GM21447 (cell line): ENCODE data around the gene TRIO.

Source experiments
- ATAC-seq: cut with Tn5 transposase; IDR thresholded peaks from one replicate; pipeline ENCODE4 v1.9.1; 2021; ENCODE audit not compliant: unreplicated experiment

TRIO gene

GRCh38 chr5:14204785-14205321, 61.7 kb downstream of the TRIO start:
- peak; percentile 20 for ATAC-seq

GRCh38 chr5:14206028-14206725, 63.0 kb downstream of the TRIO start:
- ATAC-seq = no peak

DNA sequence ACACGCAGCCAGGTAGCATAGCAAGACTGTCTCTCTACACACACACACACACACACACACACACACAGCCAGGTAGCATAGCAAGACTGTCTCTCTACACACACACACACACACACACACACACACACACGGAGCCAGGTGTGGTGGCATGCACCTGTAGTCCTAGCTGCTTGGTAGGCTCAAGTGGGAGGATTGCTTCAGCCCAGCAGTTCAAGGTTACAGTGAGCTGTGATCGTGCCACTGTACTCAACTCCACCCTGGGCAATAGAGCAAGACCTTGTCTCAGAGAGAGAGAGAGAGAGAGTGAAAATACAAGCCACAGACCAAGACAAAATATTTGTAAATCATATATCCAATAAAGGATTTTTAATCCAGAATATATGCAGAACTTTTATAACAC, 64.3 kb downstream of the TRIO start:
- ATAC-seq = peak; percentile 22

DNA sequence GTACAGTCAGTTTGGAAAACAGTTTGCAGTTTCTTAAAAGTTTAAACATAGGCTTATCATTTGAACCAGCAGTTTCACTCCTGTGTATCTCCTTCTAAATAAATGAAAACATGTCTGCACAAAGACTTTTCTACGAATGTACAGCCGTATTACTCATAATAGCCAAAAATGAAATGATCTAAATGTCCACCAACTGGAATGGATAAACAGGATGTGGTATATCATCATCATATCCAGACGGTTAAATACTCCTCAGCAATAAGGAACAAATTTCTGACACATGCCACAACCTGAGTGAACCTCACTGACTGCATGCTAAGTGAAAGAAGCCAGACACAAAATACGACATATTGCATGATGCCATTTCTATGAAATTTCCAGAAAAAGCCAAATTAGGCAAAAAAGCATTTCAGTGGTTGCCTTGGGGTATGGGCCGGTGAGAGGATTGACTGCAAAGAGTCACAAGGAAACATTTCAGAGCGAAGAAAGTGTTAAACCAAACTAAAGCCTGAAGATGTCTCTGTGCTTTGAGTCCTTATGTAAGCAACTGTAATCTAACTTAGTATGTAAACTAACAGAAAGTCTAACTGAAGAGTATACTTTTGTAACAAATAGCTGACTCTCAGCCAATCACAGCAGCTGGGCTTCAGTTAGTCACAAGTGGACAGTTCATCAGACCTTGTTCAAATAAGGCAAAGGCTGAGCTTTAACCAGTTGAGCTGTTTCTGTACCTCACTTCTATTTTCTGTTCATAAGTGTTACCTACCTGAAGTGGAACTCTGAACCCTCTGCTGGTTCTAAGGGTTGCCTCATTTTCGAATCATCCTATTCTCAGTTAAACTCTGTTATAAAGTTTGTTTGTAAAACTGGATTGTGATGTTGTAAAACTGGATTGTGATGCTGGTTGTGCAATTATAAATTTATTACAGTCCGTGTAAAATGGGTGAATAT, 65.2 kb downstream of the TRIO start:
- ATAC-seq = peak; percentile 45

DNA sequence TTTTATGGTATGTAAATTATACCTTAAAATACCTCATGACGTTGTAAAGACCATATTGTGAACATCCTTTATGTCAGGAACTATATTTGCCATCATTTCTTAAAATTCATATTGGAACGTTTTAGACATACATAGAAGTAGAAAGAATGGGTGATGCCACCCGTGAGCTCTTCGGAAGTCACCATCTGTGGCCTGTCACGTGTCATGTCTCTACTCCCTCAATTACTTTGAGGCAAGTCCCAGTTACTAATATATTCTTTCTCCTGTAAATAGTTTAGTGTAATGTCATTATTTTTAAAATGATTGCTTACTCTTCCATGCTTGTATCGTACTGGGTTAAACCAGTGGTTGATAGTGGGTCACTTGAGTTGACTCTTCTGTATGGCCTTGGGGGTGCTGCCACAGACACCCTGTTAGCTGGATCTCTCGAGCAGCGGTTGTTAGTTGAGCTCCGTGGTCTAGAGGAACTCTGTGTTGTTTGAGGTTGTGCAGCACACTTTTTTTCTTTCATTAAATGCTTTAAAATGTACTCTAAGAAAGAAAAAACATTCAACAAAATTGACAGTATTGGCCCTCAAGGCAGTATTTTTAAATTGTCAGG, 66.2 kb downstream of the TRIO start:
- no peak for ATAC-seq

GRCh38 chr5:14209836-14210235, 66.7 kb downstream of the TRIO start:
- ATAC-seq = no peak

- no peak for ATAC-seq
These were observed 67.6 kb downstream of the TRIO start for GRCh38 chr5:14210729-14211128.

GRCh38 chr5:14211818-14212803, 69.0 kb downstream of the TRIO start:
- peak; percentile 35 for ATAC-seq

DNA sequence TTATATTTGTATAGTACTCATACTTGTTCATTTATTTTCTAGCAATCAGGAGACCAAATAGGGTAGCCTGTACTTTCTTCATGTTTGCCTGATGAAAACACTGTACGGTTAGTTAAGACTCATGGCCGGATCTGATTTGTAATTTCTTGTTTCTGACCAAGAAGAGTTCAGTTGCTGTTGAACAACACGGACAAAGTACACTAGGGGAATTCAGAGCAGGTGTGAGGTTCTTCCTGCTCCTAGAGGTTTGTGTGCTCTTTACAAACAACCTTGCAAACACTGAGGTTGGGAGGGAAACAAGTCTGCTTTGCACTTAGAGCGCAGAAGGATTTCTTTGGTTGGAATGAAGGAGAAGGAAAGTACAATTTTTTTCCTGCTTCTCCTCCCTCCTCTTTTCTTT, 69.7 kb downstream of the TRIO start:
- ATAC-seq = peak; percentile 36

DNA sequence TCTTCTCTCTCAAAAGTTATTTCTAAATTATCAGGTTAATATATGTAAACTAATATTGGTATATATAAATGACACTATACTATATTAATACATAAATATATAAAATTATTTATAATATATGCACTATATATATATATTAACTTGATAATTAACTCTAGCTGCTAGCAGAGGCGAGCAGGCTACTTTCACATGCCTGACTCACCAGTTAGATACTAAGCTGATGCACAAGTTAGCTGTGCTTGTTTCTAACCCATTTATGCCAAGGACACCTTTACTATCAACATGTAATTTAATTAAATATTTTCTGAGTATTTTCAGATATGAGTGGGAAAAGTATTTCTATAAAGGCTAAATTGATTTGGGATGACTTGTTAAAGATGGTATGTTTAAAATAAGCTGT, 70.1 kb downstream of the TRIO start:
- ATAC-seq = no peak

DNA sequence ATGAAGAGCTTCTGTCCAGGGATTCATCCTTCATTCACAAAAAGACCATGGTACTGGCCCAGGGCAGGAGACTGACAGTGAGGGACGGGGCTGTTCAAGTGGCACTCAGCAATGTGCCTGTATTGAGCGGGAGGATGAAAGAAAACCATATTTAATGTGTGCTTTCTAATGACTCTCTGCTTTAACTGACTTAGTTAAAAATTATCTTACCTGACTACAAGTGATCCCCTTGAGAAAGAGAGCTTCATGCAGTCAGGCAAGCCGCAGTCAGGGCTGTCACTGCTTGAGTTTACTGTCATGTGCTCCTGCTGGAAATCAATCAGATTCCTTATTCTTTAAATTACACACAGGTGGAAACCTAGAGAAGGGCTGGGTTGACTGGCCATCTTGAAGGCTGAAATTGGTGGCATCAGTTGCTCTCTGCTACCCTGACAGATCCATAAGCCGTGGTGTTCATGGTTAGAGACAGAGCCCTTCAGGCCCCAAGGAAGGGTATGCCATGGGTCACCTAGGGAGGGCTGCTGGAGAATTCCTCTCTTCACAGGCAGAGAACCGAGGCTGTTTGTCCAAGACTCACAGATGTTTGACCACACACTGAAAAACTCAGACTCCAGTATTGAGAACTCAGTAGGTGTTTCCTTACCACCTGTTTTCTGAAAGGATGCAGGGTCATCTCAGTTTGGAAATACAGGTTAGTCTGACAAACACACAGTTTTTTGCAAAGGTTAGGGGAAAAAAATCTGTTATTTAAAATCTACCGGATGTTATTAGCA, 70.9 kb downstream of the TRIO start:
- no peak for ATAC-seq

- ATAC-seq = no peak
These were observed 72.8 kb downstream of the TRIO start for GRCh38 chr5:14215901-14216300.

DNA sequence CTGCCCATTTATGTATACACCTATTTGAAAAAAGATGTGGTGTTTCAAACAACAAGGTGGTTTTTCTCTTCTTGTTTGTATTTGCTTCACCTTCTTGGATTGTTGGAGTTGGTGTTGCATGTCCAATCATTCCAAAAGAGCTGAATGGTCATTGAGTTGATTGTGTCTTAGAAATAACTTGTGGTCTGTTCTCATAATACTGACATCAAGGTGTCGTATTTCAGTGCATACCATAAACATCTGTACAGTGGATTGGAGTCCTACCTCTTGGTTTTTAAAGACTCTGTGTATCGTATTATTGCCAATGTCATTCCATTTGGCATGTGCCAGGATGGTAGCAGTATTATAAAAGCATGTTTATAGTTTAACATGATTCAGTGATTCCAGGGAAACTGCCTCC, 73.2 kb downstream of the TRIO start:
- no peak for ATAC-seq

DNA sequence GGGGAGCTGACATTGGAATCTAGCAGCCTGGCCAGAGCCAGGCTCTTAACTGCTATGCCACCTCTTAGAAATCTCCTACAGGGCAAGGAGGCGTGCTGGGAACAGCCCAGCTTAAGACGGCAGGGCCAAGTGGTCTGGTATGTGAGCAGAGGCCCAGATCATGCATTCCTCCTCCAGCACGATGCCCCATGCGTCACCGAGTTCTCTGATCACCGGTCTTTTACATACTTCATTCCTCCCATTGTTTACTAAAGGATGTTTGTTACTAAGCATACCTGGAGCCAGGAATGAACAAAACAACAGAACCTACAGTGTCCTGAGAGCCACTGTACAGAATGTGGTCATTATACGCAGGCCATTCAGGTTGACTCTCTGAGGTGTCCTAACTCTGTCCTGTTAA, 73.8 kb downstream of the TRIO start:
- no peak for ATAC-seq

- no peak for ATAC-seq
These were observed 74.4 kb downstream of the TRIO start for GRCh38 chr5:14217587-14217986.

- no peak for ATAC-seq
These were observed 74.9 kb downstream of the TRIO start for GRCh38 chr5:14218011-14218410.

DNA sequence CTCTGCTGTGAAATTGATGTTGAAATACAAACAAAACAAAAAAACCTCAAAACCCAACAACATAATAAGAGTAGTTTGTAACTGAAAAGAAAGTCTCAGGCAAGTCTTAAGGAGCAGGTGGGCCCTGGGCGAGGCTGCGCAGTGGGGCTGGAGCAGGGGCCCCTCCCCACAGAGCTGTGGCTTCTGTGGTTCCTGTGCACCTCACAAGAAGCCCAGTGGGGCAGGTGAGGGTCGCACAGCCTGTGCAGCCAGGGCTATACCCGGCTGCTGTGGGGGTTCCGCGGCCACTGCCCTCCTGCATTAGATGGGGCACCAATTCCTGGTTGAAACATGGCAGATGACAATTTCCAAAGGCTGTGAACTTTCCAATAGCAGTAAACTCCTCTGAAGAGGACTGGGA, 75.3 kb downstream of the TRIO start:
- ATAC-seq = no peak

GRCh38 chr5:14218897-14219573, 75.9 kb downstream of the TRIO start:
- ATAC-seq = no peak
